Ovary (tissue), 3 donors: Measurements from ENCODE around the gene GPATCH2.

Source experiments
- CTCF ChIP-seq, 3 donors: fragments of 450-650 bp in 2 of 3; fragments of 200-600 bp in 1 of 3; IDR thresholded peaks; one replicate each; pipeline versions ENCODE4 v1.5.1 to v1.8.0; 2016 to 2022; ENCODE audit warnings: antibody characterized with exemption in 3 of 3, mild to moderate bottlenecking in 1 of 3
- POLR2A ChIP-seq: fragments of 450-650 bp; IDR thresholded peaks from one replicate; pipeline ENCODE4 v1.6.1; 2017; ENCODE audit warnings: antibody characterized with exemption, mild to moderate bottlenecking, moderate library complexity
- donor health status: DM: no; HTN: no; CAD: no.

GRCh38 chr1:217522277-217522676 is 108.6 kb downstream of the GPATCH2 start:
- no peak for TF ChIP-seq CTCF (IDR thresholded peaks at IDR 0.05)
- no peak for TF ChIP-seq POLR2A
